ENCODE data around the gene TSFM. TPM values are rescaled to one million over a fixed set of nuclear protein-coding genes. Genes with fewer than 3 reads are reported as not detected.

The TSFM gene
- total RNA-seq, 4 donors from 2014 or later = 18.5 to 37.2 (median 24.7) TPM

DNA sequence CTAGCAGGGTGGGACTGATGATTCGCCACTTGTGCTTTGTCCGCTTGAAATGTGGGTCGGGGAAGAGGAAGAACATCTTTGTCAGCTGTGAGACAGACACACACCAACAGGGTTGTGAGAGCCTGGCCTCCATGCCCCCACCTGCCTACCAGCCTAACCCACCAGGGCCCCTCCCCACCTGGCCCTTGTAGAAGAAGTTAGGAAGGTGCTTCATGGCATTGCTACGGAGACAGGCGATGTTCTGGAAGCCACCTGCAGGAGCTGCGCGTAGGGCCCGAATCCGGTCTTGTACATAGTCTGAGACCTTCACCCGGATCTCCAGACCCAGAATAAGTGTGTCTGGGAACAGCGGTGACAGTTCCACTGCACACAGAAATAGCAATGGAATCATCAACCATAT lies 13.0 kb upstream of the TSFM start:
- Histone ChIP-seq H3K27ac (no peak overlapping the region), H3K36me3 (peaks cover 0 to 38% (median 5%) of the 10 kb centered on the region in 3 donors), H3K9me3 (no peaks in the 10 kb centered on the region), H3K4me1 (peaks cover 34 to 54% (median 39%) of the 10 kb centered on the region in 3 donors), H3K4me3 (no peak overlapping the region), H3K27me3 (peaks cover 0 to 29% (median 8%) of the 10 kb centered on the region in 4 donors)
- no peak for TF ChIP-seq POLR2A (IDR thresholded peaks at IDR 0.05)
- TF ChIP-seq, protein P1, sequence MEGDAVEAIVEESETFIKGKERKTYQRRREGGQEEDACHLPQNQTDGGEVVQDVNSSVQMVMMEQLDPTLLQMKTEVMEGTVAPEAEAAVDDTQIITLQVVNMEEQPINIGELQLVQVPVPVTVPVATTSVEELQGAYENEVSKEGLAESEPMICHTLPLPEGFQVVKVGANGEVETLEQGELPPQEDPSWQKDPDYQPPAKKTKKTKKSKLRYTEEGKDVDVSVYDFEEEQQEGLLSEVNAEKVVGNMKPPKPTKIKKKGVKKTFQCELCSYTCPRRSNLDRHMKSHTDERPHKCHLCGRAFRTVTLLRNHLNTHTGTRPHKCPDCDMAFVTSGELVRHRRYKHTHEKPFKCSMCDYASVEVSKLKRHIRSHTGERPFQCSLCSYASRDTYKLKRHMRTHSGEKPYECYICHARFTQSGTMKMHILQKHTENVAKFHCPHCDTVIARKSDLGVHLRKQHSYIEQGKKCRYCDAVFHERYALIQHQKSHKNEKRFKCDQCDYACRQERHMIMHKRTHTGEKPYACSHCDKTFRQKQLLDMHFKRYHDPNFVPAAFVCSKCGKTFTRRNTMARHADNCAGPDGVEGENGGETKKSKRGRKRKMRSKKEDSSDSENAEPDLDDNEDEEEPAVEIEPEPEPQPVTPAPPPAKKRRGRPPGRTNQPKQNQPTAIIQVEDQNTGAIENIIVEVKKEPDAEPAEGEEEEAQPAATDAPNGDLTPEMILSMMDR (IDR thresholded peaks at IDR 0.05) = no peak
- intact Hi-C loops (cut with DNase I) = no loop called here
- WGBS, 2 donors = 94 to 100% methylated on average over 2 to 9 of the region's 11 CpGs
- no peak for DNase-seq

DNA sequence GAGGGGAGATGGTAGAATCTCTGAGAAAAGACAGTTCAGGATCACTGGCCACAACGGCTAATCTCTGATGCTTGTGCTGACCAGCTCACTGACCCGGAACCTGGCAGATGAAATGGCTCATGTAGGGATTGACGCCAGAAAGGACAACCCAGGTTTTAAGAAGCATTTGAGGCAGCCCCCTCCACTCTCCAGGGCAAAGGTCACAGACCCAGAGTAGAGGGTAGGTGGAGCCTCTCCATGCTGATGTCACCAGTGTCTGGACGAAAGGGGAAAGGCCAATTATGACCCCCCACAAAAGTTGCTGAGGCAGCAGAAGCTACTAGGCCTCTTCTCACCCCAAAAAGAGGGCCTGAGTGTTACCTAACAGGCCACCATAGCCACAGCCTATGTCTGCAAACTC lies 11.9 kb upstream of the TSFM start:
- TF ChIP-seq, protein P1 (IDR thresholded peaks at IDR 0.05) = no peak
- TF ChIP-seq POLR2A (IDR thresholded peaks at IDR 0.05) = no peak
- H3K4me3 ChIP-seq = peak overlapping the region in 1 of 4 donors; percentile 95
- WGBS, 2 donors = 74 to 92% methylated on average over 4 of the region's 4 CpGs
- H3K9me3 ChIP-seq = no peaks in the 10 kb centered on the region
- peaks cover 24 to 43% (median 28%) of the 10 kb centered on the region in 3 donors for H3K4me1 ChIP-seq
- H3K36me3 ChIP-seq = peaks cover 0 to 50% (median 5%) of the 10 kb centered on the region in 3 donors
- peaks cover 0 to 17% (median 2%) of the 10 kb centered on the region in 4 donors for H3K27me3 ChIP-seq
- intact Hi-C loops (cut with DNase I) = no loop called here
- peak overlapping the region in 3 of 4 donors; percentile 95 to 98 (median 95) for H3K27ac ChIP-seq
- no peak for DNase-seq

DNA sequence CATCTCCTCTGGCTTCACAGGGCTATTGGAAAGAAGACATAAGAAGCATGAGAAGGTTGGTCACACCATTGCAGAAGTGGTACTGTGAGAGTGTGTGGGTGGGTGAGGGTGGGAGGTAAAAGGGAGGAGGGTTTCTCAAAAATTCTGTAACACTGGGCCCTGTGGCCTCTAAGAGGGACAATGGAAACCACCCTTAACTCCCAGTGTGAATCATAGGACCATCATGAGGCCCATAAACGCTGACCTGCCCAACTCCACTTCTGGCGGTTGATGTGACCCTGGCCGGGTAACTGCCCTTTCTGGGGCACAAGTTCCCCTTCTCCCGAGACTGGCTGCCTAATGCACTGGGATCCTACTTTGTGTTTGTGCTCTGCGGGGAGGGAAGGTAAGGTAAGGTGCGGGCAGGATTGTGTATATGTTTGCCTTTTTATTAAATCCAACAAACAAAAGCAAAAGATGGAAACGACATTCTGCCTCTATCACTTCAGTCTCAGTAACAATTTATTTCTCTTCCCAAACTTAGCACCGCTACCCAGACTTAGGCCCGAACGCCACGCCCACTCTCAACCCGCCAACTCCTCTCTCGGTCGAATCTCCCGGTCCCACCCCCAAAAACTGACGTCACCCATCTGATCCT lies 11.2 kb upstream of the TSFM start:
- H3K4me3 ChIP-seq = peak overlapping the region; percentile 87 to 95 (median 88)
- H3K9me3 ChIP-seq = no peaks in the 10 kb centered on the region
- peak overlapping the region; percentile 95 to 98 (median 96) for H3K27ac ChIP-seq
- intact Hi-C loops (cut with DNase I) = no loop called here
- peak; percentile 53 for DNase-seq
- peaks cover 0 to 11% (median 0%) of the 10 kb centered on the region in 4 donors for H3K27me3 ChIP-seq
- H3K36me3 ChIP-seq = peaks cover 0 to 56% (median 5%) of the 10 kb centered on the region in 3 donors
- H3K4me1 ChIP-seq = peaks cover 18 to 37% (median 23%) of the 10 kb centered on the region in 3 donors
- WGBS, 2 donors = 2% methylated on average over 15 to 16 of the region's 16 CpGs
- no peak for TF ChIP-seq POLR2A (IDR thresholded peaks at IDR 0.05)
- TF ChIP-seq, protein P1 (IDR thresholded peaks at IDR 0.05) = no peak

DNA sequence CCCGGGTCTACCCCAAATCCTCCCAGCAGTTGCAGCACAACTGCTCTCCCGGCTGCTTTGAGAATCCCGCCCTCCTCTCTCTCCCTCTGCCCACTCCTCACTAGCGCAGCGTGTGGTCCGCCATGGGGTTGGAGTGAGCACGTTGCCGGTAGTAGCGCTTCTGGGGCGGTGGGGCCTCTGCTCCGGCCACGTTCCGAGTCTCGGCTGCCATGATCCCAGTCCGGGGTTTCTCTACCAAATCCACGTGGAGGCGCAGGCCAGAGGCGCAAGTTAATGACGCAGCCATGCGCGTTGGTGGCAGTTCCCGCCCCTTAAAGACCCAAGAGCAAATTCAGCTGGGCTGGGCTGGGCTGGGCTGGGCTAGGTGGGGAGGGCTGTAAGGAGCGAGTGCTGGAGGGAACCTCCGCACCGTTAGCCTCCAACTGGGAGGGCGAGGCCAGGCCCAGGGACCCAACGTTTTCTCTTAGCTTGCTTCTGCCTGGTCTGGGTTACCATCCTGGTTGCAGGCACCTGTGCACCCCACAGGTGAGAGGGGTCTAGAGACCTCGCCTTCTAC lies 10.6 kb upstream of the TSFM start, which contains the start of gene METTL1:
METTL1 (minus strand) TSS at position 233 of the 556 bp plus-strand sequence; CDS start at position 211, 22 bp downstream.
- intact Hi-C loops (cut with DNase I) = no loop called here
- Histone ChIP-seq H3K27me3 (peaks cover 0 to 5% (median 0%) of the 10 kb centered on the region in 4 donors), H3K4me3 (peak within 1 kb of the TSS; percentile 87 to 95 (median 88)), H3K36me3 (peaks cover 0 to 58% (median 5%) of the 10 kb centered on the region in 3 donors), H3K4me1 (peaks cover 12 to 31% (median 17%) of the 10 kb centered on the region in 3 donors), H3K27ac (peak within 1 kb of the TSS; percentile 95 to 98 (median 96)), H3K9me3 (no peaks in the 10 kb centered on the region)
- DNase-seq = peak; percentile 67
- whole genome bisulfite sequencing, 2 donors = 1 to 5% methylated on average over 4 to 15 of the region's 28 CpGs
- TF ChIP-seq, protein P1 (IDR thresholded peaks at IDR 0.05) = peak in 1 of 6 experiments; percentile 50
- peak in 3 of 4 donors; percentile 41 to 64 (median 55) for TF ChIP-seq POLR2A (IDR thresholded peaks at IDR 0.05)
